Left lung (tissue), 10 donors: ENCODE results near the gene CPM. TPM values are rescaled to one million over a fixed set of nuclear protein-coding genes. Genes with fewer than 3 reads are reported as not detected.
A peak's percentile ranks its signal among the peaks of the same experiment; 100 is the strongest.

Source experiments
- ATAC-seq: fragments of 200-7000 bp; cut with Tn5 transposase; one replicate; pipeline ENCODE4 v1.9.1; 2020; ENCODE audit warnings: moderate library complexity
- DNase-seq, 4 donors: peaks; one replicate each; pipeline ENCODE4 v3.0.0-alpha.2; 2013 to 2020
- H3K27ac ChIP-seq, 2 donors: fragments of 200-600 bp; sonication (generic) in 1 of 2; one replicate each; pipeline versions ENCODE4 v1.5.0 to v1.8.0; 2020 to 2021
- H3K27me3 ChIP-seq, 2 donors: fragments of 200-600 bp; sonication (generic) in 1 of 2; one replicate each; pipeline versions ENCODE4 v1.5.0 to v1.8.0; 2020 to 2021
- H3K36me3 ChIP-seq, 2 donors: fragments of 200-600 bp; sonication (generic) in 1 of 2; one replicate each; pipeline versions ENCODE4 v1.5.0 to v1.8.0; 2020 to 2021
- H3K4me1 ChIP-seq, 2 donors: fragments of 200-600 bp; one replicate each; pipeline ENCODE4 v1.8.0; 2021
- H3K4me3 ChIP-seq, 2 donors: fragments of 200-600 bp; sonication (generic) in 1 of 2; one replicate each; pipeline versions ENCODE4 v1.5.0 to v1.8.0; 2020 to 2021; ENCODE audit warnings: mild to moderate bottlenecking in 1 of 2
- H3K9me3 ChIP-seq, 2 donors: fragments of 200-600 bp; sonication (generic) in 1 of 2; one replicate each; pipeline versions ENCODE4 v1.5.0 to v1.8.0; 2020 to 2021
- intact Hi-C, 2 donors: fragments of 100-400 bp; cut with DNase I; formaldehyde crosslinking; loops; one replicate each; pipeline versions ENCODE4 v1.11.2 to v1.14.2; 2022
- polyA plus RNA-seq, 6 donors: library from polyadenylated mRNA; unstranded; fragments of 120-200 nt; gene quantifications; one replicate each; pipeline ENCODE4 v1.2.1, GENCODE V29; 2013; ENCODE audit not compliant: insufficient read length in 6 of 6
- total RNA-seq, 2 donors: library from RNA; stranded (reverse); fragmentation: NEBNext Ultra II Directional; extraction: Animal tissue kit (Norgen Biotek cat#: 25700); gene quantifications; one replicate each; pipeline ENCODE4 v1.2.1, GENCODE V29; 2021
- TF ChIP-seq, protein P1 (sequence below), 2 donors: fragments of 200-600 bp; sonication (generic) in 1 of 2; IDR thresholded peaks; one replicate each; pipeline versions ENCODE4 v1.5.0 to v1.8.0; 2021; ENCODE audit warnings: antibody characterized with exemption in 2 of 2
- donor health status: DM: no; HTN: yes; CAD: no.
- donor health status: DM: no; HTN: no; CAD: no.

The CPM gene
- total and polyA plus RNA-seq, 8 donors, result 180 to 708 (median 336) TPM

DNA sequence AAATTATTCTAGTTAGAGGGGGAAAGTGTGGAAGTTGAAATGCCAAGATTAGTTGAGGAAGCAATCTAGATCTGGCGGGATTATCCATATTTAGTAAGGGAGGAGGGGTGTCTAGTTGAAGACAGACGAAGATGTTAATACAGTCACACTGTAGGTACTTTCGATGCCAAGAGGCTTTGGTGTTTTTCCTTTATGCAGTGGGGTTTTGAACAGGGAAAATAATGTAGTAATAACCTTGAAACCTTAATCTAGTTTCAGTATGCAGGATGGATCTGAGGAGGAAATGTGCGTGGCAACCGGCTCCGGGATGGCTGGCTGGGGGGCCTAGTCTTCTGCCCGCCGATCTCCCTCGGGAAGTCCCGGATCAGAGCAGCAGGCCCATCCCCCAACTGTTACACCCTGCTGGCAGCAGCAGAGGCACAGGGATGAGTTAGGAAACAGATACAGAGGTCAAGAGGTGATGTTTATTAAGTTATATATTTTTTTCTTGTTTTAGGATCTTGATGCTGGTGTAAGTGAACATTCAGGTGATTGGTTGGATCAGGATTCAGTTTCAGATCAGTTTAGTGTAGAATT, 97.5 kb downstream of the CPM start:
- no peaks in the 10 kb centered on the region for H3K4me1 ChIP-seq
- ATAC-seq (no peak), DNase-seq (no peak)
- peaks cover 0 to 94% of the 10 kb centered on the region in 2 donors for H3K36me3 ChIP-seq
- H3K27me3 ChIP-seq, result no peaks in the 10 kb centered on the region
- no peak overlapping the region for H3K27ac ChIP-seq
- TF ChIP-seq, protein P1, sequence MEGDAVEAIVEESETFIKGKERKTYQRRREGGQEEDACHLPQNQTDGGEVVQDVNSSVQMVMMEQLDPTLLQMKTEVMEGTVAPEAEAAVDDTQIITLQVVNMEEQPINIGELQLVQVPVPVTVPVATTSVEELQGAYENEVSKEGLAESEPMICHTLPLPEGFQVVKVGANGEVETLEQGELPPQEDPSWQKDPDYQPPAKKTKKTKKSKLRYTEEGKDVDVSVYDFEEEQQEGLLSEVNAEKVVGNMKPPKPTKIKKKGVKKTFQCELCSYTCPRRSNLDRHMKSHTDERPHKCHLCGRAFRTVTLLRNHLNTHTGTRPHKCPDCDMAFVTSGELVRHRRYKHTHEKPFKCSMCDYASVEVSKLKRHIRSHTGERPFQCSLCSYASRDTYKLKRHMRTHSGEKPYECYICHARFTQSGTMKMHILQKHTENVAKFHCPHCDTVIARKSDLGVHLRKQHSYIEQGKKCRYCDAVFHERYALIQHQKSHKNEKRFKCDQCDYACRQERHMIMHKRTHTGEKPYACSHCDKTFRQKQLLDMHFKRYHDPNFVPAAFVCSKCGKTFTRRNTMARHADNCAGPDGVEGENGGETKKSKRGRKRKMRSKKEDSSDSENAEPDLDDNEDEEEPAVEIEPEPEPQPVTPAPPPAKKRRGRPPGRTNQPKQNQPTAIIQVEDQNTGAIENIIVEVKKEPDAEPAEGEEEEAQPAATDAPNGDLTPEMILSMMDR (IDR thresholded peaks at IDR 0.05), result no peak
- no peak overlapping the region for H3K4me3 ChIP-seq
- intact Hi-C loops, result no loop called here
- no peaks in the 10 kb centered on the region for H3K9me3 ChIP-seq

- Histone ChIP-seq H3K27me3 (no peaks in the 10 kb centered on the region), H3K27ac (no peak overlapping the region), H3K36me3 (peaks cover 0 to 94% of the 10 kb centered on the region in 2 donors), H3K4me1 (no peaks in the 10 kb centered on the region), H3K9me3 (no peaks in the 10 kb centered on the region), H3K4me3 (no peak overlapping the region)
- intact Hi-C loops, result no loop called here
- TF ChIP-seq, protein P1 (IDR thresholded peaks at IDR 0.05), result no peak
- ATAC-seq (no peak), DNase-seq (no peak)
Observed at GRCh38 chr12:68833508-68833907, 99.5 kb downstream of the CPM start.

GRCh38 chr12:68832504-68832867, 100.5 kb downstream of the CPM start:
- intact Hi-C loops, result no loop called here
- no peaks in the 10 kb centered on the region for H3K9me3 ChIP-seq

GRCh38 chr12:68831751-68832503, 101.0 kb downstream of the CPM start:
- TF ChIP-seq, protein P1 (IDR thresholded peaks at IDR 0.05), result no peak
- DNase-seq, result no peak
- ATAC-seq, result no peak
- H3K9me3 ChIP-seq, result no peaks in the 10 kb centered on the region
- peaks cover 0 to 92% of the 10 kb centered on the region in 2 donors for H3K36me3 ChIP-seq
- H3K4me3 ChIP-seq, result no peak overlapping the region
- intact Hi-C loops, result no loop called here
- H3K27me3 ChIP-seq, result no peaks in the 10 kb centered on the region
- H3K4me1 ChIP-seq, result no peaks in the 10 kb centered on the region
- no peak overlapping the region for H3K27ac ChIP-seq

More at GRCh38 chr12:68832504-68832867, 100.5 kb downstream of the CPM start:
- DNase-seq, result no peak
- Histone ChIP-seq H3K4me3 (no peak overlapping the region), H3K36me3 (peaks cover 0 to 94% of the 10 kb centered on the region in 2 donors), H3K4me1 (no peaks in the 10 kb centered on the region), H3K27me3 (no peaks in the 10 kb centered on the region), H3K27ac (no peak overlapping the region)
- no peak for ATAC-seq
- TF ChIP-seq, protein P1 (IDR thresholded peaks at IDR 0.05), result no peak

DNA sequence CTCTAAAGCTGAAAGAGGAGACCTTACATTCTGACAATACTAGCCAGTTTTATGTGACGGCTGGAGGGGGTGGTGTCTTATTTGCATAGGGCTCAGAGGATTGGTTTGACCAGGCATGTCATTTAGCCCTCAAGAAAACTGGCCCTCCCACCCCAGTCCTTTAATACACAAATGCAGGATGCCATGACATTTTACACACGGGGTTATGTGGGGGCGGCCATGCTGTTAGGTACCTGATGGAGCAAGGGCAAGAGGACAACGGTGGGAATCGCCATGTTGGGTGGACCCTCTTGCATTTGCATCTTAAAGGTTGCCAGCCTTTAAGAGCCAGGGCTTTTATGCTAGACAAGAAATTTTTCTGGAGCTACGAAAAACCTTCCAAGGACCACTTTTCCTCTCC, 101.7 kb downstream of the CPM start:
- no peaks in the 10 kb centered on the region for H3K27me3 ChIP-seq
- H3K9me3 ChIP-seq, result no peaks in the 10 kb centered on the region
- intact Hi-C loops, result no loop called here
- ATAC-seq (peak; percentile 20), DNase-seq (no peak)
- H3K4me3 ChIP-seq, result no peak overlapping the region
- no peak overlapping the region for H3K27ac ChIP-seq
- TF ChIP-seq, protein P1 (IDR thresholded peaks at IDR 0.05), result no peak
- no peaks in the 10 kb centered on the region for H3K4me1 ChIP-seq
- peaks cover 0 to 92% of the 10 kb centered on the region in 2 donors for H3K36me3 ChIP-seq
